ENCODE results near the gene NUCKS1. TPM values are rescaled to one million over a fixed set of nuclear protein-coding genes. Genes with fewer than 3 reads are reported as not detected.

NUCKS1 gene
- total RNA-seq, 1 experiment from 2014 or later = 401 TPM

DNA sequence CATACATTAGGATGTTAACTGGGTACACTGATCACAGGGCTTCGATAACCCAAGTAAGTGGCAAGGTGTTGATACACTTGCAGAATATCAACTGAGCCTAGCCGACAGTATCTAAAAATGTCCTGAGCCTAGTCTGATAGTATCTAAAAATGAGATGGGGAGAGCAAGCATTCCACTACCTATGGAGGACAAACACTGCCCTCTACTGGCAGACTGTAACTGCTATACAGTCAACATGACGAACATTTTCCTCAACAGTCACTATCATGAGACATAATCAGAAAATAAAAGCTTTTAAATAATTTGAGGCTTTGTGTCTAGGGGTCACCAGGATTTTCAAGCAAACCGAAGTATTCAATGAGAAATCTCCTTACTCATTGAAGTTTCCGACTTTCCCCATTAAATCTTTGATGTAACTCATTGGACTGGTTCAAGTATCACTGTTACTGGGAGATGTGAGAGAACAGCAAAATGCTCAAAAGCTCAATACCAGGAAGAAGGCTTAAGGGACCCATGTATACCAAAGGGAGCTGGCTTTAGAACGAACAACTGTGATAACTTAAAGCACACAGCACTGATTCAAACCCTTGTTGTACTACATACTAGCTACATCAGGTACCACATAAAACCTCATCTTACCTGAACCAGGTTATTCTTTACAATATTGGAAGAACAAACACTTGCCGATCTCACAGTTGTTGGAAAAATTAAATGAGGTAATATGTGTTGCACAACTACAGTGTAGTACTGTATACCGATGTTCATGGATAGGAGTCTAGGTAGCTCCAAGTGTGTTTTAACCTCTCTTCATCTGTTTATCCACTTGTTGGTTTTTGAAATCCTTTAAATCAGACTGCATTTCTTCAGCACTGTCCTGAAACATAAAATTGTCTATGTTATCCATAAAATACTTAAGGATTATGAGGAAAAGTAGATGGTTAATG, 38.6 kb downstream of the NUCKS1 start:
- DNase-seq (ENCODE audit: low spot score) (peak; percentile 65), ATAC-seq (peak; percentile 87)
- H3K4me3 Mint-ChIP-seq = no peak overlapping the region
- ChIA-PET CTCF (interaction anchor here (0.6 to 11.9 kb wide), 30 partner anchors 10 to 357 kb away, joined by 3 to 468 read pairs (median 5); partner anchors contain the start of genes ELK4, NUCKS1 and SLC45A3), POLR2A (interaction anchor here (0.6 to 4.4 kb wide), 4 partner anchors 23 to 120 kb away, joined by 3 to 21 read pairs (median 6); no protein-coding TSS in a partner anchor)
- H3K27ac Mint-ChIP-seq = peak overlapping the region; percentile 77
- TF ChIP-seq, protein P1, sequence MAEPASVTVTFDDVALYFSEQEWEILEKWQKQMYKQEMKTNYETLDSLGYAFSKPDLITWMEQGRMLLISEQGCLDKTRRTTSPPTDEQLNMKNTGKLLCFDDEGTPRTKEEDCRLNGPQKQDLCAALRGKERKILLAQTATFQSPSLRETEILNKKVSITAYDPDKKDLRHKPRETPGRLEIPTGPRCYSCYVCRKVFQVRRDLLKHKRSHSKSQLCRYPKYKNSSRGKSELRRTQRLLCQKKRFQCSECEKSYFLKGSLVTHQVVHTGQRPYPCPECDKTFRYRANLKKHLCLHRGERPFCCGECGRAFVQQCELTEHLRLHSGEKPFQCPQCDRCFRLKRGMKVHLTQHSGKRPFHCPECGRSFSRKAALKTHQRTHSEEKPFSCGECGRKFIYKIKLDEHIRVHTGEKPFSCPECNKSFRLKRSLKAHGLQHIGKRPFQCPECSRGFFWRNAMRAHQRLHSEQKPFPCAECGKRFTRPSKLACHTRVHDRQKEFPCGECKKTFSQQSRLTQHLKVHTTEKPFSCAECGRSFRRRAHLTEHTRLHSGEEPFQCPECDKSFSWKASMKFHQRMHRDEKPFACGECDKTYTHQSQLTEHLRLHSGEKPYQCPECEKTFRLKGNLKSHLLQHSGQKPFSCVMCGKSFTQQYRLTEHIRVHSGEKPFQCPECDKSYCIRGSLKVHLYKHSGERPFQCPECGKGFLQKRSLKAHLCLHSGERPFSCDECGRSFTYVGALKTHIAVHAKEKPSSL (CRISPR knock-in tag; conservative IDR thresholded peaks at IDR 0.05) = 0 out of 2 replicates have a peak, but pooled peaks have one; percentile 53
- TF ChIP-seq EMX1 (CRISPR knock-in tag; IDR thresholded peaks at IDR 0.05) = peak; percentile 72; the same call in 1 of the 2 replicates
- no peak for TF ChIP-seq NR3C1 (CRISPR knock-in tag; conservative IDR thresholded peaks at IDR 0.05; ENCODE audit: low read depth)
- TF ChIP-seq, protein P2, sequence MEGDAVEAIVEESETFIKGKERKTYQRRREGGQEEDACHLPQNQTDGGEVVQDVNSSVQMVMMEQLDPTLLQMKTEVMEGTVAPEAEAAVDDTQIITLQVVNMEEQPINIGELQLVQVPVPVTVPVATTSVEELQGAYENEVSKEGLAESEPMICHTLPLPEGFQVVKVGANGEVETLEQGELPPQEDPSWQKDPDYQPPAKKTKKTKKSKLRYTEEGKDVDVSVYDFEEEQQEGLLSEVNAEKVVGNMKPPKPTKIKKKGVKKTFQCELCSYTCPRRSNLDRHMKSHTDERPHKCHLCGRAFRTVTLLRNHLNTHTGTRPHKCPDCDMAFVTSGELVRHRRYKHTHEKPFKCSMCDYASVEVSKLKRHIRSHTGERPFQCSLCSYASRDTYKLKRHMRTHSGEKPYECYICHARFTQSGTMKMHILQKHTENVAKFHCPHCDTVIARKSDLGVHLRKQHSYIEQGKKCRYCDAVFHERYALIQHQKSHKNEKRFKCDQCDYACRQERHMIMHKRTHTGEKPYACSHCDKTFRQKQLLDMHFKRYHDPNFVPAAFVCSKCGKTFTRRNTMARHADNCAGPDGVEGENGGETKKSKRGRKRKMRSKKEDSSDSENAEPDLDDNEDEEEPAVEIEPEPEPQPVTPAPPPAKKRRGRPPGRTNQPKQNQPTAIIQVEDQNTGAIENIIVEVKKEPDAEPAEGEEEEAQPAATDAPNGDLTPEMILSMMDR (IDR thresholded peaks at IDR 0.05) = peak; percentile 75
- no peaks in the 10 kb centered on the region for H3K9me3 Mint-ChIP-seq
- peaks cover 36% of the 10 kb centered on the region for H3K4me1 Mint-ChIP-seq
- no peaks in the 10 kb centered on the region for H3K27me3 Mint-ChIP-seq (ENCODE audit: low read depth)
- peaks cover 7% of the 10 kb centered on the region for H3K36me3 Mint-ChIP-seq

DNA sequence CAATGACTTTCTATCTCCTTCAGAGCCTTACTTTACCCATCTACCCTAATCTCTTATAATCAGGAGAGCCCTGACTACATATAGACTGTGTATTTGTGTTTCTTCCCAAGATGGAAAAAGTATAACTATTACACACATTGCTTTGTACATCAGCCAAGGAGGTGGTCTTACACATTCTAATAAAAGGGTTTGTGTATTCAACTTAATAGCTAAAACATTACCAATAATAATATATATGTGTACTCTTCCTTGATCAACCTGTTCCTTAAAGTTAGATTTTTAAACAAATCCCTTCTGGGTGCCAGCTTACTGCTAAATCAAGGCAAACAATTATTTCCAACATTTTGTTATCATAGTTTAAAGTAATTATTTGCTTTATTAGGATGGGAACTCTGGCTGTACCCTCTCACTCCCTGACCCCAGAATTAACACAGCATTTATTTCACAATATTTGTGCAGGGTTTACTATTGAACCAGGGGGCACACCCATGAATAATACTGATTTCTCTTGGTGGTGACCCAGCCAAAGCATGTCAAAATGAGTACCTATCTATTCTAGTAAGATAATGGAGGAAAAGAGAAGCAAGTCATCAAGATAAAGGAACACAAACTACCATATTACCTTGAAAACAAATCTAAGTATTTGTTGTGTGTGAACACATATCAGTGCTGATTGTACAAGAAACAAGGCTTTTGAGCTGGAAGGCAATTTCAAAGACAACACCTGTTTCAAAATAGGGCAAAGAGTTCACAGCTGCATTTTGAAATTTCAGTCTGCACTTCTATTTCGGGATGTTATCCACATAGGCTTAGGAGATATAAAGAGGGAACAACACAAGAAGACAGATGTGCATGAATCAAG, 39.5 kb downstream of the NUCKS1 start:
- H3K9me3 Mint-ChIP-seq = no peaks in the 10 kb centered on the region
- TF ChIP-seq HMGA2 (CRISPR knock-in tag; IDR thresholded peaks at IDR 0.05) (no peak), NFE2L1 (CRISPR knock-in tag; IDR thresholded peaks at IDR 0.05) (no peak), ZNF317 (CRISPR knock-in tag; IDR thresholded peaks at IDR 0.05; ENCODE audit: borderline replicate concordance, low read depth) (no peak), FOXP1 (CRISPR knock-in tag; IDR thresholded peaks at IDR 0.05; ENCODE audit: borderline replicate concordance) (no peak), ATF1 (CRISPR knock-in tag; IDR thresholded peaks at IDR 0.05) (no peak), CREB1 (CRISPR knock-in tag; IDR thresholded peaks at IDR 0.05) (no peak), JUN (CRISPR knock-in tag; IDR thresholded peaks at IDR 0.05) (no peak), FOXK1 (CRISPR knock-in tag; IDR thresholded peaks at IDR 0.05) (no peak), KAT7 (CRISPR knock-in tag; IDR thresholded peaks at IDR 0.05; ENCODE audit: borderline replicate concordance) (no peak)
- TF ChIP-seq, protein P3, sequence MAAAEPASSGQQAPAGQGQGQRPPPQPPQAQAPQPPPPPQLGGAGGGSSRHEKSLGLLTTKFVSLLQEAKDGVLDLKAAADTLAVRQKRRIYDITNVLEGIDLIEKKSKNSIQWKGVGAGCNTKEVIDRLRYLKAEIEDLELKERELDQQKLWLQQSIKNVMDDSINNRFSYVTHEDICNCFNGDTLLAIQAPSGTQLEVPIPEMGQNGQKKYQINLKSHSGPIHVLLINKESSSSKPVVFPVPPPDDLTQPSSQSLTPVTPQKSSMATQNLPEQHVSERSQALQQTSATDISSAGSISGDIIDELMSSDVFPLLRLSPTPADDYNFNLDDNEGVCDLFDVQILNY (CRISPR knock-in tag; IDR thresholded peaks at IDR 0.05) = no peak
- TF ChIP-seq, protein P4, sequence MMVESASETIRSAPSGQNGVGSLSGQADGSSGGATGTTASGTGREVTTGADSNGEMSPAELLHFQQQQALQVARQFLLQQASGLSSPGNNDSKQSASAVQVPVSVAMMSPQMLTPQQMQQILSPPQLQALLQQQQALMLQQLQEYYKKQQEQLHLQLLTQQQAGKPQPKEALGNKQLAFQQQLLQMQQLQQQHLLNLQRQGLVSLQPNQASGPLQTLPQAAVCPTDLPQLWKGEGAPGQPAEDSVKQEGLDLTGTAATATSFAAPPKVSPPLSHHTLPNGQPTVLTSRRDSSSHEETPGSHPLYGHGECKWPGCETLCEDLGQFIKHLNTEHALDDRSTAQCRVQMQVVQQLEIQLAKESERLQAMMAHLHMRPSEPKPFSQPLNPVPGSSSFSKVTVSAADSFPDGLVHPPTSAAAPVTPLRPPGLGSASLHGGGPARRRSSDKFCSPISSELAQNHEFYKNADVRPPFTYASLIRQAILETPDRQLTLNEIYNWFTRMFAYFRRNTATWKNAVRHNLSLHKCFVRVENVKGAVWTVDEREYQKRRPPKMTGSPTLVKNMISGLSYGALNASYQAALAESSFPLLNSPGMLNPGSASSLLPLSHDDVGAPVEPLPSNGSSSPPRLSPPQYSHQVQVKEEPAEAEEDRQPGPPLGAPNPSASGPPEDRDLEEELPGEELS (CRISPR knock-in tag; IDR thresholded peaks at IDR 0.05) = no peak
- TF ChIP-seq, protein P5, sequence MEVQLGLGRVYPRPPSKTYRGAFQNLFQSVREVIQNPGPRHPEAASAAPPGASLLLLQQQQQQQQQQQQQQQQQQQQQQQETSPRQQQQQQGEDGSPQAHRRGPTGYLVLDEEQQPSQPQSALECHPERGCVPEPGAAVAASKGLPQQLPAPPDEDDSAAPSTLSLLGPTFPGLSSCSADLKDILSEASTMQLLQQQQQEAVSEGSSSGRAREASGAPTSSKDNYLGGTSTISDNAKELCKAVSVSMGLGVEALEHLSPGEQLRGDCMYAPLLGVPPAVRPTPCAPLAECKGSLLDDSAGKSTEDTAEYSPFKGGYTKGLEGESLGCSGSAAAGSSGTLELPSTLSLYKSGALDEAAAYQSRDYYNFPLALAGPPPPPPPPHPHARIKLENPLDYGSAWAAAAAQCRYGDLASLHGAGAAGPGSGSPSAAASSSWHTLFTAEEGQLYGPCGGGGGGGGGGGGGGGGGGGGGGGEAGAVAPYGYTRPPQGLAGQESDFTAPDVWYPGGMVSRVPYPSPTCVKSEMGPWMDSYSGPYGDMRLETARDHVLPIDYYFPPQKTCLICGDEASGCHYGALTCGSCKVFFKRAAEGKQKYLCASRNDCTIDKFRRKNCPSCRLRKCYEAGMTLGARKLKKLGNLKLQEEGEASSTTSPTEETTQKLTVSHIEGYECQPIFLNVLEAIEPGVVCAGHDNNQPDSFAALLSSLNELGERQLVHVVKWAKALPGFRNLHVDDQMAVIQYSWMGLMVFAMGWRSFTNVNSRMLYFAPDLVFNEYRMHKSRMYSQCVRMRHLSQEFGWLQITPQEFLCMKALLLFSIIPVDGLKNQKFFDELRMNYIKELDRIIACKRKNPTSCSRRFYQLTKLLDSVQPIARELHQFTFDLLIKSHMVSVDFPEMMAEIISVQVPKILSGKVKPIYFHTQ (CRISPR knock-in tag; IDR thresholded peaks at IDR 0.05) = no peak
- TF ChIP-seq, protein P6, sequence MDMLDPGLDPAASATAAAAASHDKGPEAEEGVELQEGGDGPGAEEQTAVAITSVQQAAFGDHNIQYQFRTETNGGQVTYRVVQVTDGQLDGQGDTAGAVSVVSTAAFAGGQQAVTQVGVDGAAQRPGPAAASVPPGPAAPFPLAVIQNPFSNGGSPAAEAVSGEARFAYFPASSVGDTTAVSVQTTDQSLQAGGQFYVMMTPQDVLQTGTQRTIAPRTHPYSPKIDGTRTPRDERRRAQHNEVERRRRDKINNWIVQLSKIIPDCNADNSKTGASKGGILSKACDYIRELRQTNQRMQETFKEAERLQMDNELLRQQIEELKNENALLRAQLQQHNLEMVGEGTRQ (CRISPR knock-in tag; IDR thresholded peaks at IDR 0.05) = no peak
- TF ChIP-seq, protein P7, sequence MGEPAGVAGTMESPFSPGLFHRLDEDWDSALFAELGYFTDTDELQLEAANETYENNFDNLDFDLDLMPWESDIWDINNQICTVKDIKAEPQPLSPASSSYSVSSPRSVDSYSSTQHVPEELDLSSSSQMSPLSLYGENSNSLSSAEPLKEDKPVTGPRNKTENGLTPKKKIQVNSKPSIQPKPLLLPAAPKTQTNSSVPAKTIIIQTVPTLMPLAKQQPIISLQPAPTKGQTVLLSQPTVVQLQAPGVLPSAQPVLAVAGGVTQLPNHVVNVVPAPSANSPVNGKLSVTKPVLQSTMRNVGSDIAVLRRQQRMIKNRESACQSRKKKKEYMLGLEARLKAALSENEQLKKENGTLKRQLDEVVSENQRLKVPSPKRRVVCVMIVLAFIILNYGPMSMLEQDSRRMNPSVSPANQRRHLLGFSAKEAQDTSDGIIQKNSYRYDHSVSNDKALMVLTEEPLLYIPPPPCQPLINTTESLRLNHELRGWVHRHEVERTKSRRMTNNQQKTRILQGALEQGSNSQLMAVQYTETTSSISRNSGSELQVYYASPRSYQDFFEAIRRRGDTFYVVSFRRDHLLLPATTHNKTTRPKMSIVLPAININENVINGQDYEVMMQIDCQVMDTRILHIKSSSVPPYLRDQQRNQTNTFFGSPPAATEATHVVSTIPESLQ (CRISPR knock-in tag; IDR thresholded peaks at IDR 0.05) = no peak
- ChIA-PET CTCF (interaction anchor here (0.8 to 11.9 kb wide), 11 partner anchors 9 to 225 kb away, joined by 3 to 468 read pairs (median 12); partner anchors contain the start of gene ELK4), POLR2A (interaction anchor here (4.4 kb wide), 1 partner anchor 52 kb away, joined by 21 read pairs; no protein-coding TSS in a partner anchor)
- no peak overlapping the region for H3K27ac Mint-ChIP-seq
- peaks cover 3% of the 10 kb centered on the region; the same call in 1 of the 2 replicates for H3K36me3 Mint-ChIP-seq
- ATAC-seq = no peak
- DNase-seq (ENCODE audit: low spot score) = no peak
- peaks cover 26% of the 10 kb centered on the region for H3K4me1 Mint-ChIP-seq
- H3K4me3 Mint-ChIP-seq = no peak overlapping the region
- H3K27me3 Mint-ChIP-seq (ENCODE audit: low read depth) = no peaks in the 10 kb centered on the region
